NCI-H446 (cell line): ENCODE measurements around the gene AFAP1.
A peak's percentile ranks its signal among the peaks of the same experiment; 100 is the strongest.

ENCODE experiments used
- DNase-seq, 2 experiments: peaks; one replicate each; lab custom pipeline; 2025; lab: John Stamatoyannopoulos, UW

AFAP1 gene

DNA sequence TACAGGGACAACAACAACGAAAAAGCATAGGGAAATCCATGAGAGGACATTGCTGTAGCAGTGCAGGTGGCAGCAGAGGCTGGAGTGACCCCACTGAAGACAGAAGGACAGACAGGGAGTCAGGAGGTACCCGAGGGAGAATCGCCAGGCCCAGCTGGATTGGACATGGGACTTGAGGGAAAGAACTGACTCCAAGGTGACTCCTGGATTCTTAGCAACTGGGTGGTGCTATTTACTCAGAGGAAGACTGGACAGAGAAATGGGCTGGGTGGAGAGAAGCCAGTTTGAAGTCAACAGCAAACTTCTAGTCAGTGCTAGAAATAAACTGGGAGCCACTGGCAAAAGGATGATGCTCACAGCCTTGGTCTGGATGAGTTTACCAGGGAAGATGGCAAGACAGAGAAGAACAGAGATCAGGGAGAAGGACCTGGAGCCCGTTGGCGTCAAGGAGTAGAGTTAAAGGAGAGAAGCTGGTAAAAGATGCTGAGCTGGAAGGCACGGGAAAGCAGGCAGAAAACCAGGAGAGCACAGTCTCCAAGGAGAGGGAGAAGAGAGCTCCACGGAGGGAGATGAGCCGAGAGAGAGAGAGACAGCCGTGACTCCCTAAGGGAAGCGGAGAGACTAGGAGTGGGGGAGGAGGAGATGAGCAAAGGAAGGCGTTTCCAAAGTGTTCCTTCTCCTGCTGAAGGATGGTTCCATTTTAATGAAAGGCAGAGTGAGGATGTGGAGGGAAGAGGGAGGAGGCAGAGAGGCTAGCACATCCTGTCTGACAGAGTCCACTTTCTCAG, 119.4 kb downstream of the AFAP1 start:
- DNase-seq = no peak

DNA sequence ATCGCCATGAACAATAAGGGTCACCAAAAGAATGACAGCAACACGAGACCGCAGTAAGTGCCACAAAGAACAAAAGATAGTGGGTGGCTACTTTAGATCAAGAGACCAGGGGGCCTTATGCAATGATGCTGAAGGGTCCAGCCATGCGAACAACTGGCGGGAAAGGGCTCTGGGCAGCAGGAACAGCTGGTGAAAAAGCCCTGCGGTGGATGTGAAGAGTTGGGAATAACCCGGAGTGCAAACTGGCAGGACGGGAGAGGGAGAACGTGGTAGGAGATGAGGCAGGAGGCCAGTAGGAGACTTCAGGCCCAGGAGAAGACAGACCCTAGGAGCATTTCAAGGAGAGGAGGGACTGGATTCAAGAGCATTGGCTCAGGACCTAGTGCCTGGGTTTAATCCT, 120.2 kb downstream of the AFAP1 start:
- no peak for DNase-seq

DNA sequence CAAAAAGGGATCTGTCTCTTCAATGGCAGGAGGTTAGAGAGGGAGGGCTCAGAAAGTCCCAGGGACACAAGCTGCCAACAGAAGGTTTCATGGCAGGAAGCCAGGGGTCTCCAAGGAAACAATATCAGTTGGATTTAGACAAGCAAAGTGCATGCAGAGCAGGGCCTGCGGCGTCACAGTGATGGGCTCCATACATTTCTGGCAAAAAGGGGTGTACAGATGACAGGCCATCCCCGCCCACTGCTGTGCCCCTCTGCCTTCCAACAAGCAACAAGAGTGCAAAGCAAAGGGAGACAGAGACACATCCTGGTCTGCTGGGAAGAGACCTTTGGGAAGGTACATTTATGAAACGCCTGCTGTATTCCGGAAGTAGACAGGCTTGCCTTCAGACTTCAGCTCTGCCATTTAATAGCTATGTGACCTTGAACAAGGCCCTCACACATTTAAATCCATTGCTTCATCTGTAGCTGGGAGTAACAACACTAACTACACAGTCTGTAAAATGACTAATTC, 121.2 kb downstream of the AFAP1 start:
- peak; percentile 17 to 65 for DNase-seq

DNA sequence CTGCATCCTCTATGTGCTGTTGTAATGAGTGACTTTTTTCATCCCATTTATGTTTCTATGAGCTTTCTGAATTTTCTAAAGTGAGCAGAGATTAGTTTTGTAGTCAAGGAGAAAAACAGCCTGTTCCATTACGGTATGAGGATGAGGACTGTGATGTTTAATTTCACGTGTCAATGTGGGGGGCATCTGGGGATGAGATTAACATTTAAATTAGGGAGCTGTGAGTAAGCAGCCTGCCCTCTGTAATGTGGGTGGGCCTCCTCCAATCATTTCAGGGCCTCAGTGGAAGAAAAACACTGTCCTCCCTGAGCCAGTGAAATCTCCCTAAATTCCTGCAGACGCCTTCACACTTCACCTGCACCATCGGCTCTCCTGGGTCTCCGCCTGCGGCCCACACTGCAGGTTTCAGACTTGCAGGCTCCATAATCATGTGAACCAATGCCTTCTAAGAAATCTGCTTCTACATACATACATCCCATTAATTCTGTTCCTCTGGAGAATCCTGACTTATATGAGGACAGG, 121.7 kb downstream of the AFAP1 start:
- DNase-seq = no peak

DNA sequence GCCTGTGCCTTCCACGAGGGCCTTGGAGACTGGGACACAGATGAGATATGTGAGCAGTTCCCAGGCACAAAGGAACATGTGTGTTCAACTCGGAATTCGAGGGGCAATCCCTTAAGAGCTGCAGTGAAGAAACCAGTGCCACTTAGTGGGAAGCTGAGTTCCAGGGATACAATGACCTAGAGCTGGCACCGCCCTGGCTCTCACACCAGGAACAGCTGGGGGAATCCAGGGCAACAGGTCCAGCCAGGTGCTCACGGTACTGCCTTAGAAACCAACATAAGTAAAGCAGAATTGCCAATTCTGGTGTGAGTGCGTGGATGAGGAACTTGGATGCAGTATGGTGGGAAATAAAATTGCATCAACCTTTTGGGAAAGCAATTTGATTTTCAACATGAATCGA, 122.9 kb downstream of the AFAP1 start:
- DNase-seq = no peak

DNA sequence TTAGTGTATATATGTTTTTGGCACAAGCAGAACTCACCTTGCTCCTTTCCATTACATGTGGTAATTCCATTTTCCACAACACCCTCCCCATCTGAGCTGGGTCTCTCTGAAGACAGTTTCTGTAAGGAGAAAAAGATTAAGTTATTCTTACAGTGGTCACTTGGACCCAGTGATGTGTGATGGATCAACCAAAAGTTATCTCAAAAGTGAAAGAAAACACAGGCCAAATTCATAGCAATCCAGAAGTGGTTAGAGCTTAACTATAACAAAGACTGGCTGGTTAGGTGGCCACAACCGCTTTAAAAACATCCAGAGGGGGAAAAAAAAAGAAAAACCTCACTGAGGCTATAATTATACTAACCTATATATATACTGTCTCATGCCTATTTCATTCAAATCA, 123.7 kb downstream of the AFAP1 start:
- no peak for DNase-seq

DNA sequence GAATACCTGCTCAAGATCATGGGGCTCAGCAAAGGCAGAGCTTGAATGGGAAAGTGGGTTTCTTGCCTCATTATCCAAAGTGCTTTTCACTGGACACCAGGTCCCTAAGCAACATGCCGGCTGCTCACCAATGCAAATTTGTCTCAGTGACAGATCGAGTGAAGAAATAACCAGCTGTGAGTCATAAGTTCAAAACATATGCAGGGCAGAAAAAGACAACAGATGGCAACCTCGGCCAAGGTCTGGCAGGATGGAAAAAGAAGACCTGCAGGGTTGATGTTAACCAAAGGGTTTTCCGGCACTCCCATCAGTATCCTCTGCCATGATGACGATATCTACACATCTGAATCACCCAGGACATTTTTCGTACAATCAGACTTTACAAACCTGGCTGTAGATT, 124.1 kb downstream of the AFAP1 start:
- DNase-seq = peak in 1 of 2 experiments; percentile 49

DNA sequence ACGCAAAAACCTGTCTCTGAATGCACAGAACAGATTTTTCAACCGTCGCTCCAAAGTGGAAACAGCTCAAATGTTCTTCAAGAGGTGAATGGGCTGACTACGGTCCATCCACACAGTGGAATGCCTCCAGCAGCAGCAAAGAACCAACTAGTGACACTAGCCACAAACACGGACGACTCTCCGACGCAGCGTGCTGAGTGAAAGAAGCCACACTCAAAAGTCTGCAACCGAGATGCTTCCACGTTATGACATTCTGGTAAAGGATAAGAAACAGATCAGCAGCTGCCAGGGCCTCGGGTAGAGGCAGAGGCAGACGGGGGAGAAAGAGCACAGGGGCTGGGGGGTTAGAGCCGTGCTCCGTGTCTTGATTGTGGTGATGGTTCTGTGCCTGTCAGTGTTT, 125.2 kb downstream of the AFAP1 start:
- no peak for DNase-seq

DNA sequence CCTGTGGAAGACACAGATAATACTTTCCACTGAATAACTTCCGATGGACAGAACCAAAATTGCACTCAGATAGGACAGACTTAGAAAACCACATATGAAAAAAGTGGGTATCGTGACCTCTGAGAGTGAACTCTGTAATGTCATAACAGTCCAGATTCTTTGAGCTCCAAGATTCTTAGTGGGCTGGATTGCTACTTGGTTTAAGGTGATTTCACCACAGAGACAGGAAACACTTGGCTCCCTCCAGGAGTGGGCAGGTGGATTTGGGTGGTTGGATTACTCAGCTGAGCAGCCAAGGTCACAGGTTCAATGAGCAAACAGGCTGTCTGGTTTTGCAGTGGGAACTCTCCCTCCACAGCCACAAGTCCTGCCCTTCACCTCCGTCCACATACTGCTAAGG, 126.0 kb downstream of the AFAP1 start:
- no peak for DNase-seq

DNA sequence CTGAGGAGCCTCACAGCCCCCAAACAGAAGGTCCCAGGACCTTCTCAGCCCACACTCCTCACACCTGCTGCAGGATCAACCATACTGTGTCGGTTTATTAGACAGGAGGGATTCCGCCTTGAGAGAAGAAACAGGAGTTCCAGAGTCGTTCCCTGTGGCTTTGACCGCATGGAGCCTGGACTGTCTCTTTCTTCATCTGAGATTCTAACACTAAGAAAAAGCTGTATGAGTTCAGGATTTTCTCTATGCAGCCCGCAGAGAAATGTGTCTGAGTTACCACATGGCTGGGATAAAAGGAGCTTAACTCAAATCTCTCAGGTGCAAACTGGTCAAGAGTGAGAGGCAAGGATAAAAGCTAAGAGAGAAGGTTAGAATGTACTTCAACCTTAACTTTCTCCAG, 126.7 kb downstream of the AFAP1 start:
- no peak for DNase-seq

DNA sequence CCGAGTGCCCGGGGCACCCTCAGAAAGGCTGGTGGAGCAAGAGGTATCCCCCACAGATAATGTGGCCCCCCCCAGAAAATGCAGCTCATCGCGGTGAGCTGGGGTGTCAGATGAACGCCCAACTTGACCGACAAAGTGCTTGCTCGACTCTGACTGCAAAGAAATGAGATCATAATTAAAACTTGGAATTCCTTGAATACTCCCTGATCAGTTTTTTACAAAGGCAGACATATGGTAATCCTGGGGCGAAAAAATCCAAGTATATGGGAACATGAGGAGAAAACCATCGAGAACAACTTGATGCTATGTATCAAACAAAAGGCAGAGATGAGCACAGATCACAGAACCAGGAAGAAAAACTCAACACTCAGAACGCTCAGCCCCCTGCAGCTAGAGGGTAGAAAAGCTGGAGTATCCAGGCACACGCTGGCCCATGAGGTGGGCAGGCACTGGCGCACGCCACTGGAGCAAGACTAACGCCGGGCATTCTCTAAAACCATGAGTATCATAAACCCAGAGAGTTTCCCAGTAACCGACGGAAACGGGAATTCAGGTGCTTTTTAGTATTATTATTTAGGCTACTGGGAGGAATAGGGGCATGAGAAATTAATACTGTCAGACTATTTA, 127.3 kb downstream of the AFAP1 start:
- no peak for DNase-seq

DNA sequence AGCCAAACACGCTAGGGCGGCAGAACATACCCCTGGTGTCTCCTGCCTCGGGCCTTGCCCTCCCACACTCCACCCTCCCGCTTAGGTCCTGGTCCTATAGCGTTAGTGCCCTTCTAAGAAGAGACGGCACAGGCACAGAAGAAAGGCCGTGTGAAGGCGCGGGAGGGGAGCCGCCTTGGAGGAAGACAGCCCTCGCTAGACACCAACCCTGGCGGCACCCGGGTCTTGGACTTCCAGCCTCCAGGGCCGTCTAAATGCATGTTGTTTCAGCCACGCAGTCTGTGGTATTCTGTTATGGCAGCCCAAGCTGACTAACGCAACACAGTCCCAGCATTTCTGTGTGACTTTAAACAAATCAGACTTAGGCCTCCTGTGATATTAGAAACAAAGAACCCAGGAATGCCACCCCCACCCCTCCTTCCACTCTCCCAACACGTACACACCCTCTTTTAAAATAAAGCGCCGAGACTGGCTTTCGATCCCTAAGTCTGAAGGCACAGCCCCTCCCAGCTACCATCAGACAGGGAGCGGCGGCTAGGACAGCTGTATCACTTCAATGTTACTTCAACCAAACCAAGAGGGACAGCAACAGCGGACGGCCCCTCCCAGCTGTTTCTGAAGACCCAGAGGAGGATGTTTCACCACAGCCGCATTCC, 128.0 kb downstream of the AFAP1 start:
- no peak for DNase-seq

DNA sequence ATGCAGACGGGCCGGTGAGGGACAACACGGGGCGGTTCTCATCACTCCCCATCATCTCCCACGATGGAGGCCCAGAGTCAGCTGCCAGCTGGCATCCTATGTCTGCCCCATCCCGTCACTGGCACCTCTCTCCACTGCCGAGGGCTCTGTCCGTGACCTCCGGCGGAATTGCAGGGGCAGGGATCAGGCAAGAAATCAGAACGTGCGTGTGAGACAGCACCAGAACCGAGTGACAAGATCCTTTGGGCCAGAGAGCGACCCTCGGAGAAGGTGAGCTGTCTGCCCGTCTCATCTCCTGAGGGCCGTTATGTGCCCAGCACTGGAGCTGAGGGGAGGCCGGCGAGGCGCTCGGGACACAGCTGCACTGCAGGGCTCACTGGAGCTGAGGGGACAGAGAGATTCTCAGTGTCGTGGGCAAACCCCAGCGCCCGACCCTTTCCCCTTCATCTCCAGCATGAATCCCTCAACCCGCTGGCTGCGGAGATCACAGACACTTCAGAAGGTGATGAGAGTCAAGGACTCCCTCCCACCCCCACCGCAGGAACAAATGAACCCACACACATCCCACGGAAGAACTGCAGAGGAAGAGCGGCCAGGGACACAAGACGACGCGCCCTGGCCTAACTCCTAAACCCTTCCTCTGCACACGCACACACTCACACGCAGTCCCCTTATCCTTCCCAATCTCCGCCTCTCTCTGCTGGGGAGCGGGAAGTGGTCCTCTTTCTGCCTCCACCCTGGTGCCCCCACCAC, 128.7 kb downstream of the AFAP1 start:
- DNase-seq = no peak

DNA sequence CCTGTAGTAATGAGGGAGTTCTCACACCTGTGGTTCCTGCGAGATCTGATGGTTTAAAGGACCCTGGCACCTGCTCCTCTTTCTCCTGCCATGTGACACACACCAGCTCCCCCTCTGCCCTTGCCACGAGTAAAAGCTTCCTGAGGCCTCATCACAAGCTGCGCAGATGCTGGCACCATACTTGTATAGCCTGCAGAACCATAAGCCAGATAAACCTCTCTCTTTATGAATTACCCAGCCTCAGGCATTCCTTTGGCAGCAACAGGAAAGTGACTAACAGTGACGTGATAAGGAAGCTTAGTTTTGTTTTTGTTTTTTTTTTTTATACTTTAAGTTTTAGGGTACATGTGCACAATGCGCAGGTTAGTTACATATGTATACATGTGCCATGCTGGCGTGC, 130.9 kb downstream of the AFAP1 start:
- DNase-seq = no peak

DNA sequence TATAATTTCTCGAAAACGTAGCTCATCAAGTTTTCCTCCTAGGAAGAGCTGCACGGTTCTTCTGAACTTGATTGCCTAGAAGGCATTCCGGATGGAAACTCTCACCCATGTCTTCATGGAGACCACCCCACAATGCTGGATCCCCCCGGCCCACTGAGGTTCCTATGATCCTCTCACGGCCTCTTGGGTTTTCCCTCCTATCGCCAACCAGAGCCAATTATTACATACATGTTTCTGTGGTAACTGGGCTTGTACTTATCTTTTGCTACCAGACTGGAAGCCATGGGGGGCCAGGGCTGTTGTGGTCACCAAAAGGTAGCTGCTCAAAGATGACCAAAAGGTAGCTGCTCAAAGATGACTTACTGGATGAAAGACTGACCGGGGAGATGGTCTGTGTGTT, 131.5 kb downstream of the AFAP1 start:
- no peak for DNase-seq

DNA sequence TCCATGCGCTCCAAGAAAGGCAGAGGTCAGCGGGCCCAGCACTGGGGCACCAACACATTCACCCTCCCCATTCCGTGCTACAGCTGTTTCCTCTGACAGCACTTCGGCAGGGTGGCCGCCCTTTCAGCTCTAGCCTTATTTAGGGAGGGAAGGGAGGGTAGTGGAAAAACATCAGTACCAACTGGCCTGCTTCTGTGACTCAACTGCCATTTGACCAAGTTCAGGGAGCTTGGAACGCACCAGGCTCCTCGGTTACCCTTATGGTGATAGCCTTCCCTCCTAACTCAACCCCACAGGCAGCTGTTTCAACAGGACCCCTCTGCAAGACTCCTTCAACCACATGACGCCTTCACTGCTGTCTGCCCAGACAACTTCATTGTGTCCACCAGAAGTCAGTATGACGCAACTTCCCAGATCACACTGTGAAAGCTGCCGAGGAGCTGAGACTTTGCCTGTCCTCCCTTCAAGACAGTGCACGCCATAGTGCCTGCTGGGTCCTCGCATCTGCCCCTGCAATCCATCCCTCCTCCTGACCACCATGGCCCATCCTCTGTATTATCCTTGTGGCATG, 132.2 kb downstream of the AFAP1 start:
- DNase-seq = no peak

DNA sequence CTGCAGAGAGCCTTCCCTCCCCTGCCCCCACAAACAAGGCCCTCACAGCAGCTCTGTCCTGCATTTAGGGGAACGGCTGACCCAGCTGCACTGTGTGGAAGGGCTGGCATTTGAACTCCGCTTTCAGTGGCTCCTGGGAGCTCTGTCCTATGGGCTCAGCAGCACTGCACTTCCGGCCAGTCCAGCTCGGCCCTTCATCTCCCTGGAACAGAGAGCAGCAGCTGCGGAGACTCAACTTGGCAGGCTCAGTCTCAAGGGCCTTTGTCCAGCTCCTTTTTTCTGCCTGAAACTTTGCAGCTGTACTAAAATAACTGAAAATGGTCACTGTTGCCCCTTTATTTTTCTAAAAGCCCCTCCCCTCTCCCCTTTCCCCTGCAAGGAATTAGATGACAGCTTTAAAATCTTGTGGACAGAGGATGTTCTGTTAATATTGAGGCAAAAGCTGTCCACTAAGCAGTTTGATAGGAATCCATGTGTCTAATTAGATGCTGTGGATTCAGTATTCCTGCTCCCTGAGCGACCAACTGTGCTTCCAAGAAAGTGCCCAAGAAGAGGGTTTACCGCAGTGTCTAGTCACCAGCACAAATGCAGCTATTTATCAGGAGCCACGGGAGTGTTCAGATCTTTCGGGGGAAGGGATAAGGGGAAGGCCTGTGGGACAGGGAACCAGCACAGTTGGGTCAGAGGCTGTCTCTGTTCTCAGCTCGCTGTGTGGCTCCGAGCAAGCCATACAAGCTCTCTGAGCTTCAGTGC, 133.1 kb downstream of the AFAP1 start:
- no peak for DNase-seq

DNA sequence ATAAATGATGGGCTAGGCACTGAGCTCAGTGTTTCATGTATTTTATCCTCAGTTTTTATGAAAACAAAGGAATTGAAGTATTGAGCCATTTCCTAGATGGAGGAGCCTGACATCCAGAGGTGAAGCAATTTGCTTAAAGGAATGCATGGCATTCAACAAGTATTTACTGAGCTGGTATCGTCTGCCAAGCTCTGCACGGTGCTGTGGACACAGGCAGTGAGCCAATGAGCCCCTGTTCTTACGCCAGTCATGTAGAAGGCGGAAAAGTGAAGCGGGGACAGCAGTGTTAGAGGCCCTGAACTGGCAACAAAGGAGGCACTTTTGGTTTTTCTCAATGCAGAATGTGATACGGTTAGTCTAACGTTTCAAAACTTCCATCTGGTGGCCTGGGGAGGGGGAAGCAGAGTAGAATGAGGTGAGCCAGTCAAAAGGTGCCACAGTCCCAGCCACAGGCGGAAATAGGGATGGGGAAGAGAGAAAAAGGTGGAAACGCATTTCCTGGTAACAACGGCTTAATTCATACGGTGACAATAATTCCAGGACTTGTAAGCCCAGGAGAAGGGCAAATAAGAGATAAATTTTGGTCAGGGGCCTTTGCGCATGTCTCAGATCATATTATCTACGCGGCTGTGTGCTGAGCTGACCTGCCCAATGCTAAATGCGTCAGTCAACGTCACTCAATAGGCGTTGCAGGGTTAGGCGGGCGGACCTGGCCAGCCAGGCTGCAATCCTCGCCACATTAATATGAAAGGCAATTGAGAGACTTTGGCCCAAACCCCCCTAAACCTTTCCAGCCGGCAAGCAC, 133.9 kb downstream of the AFAP1 start:
- peak in 1 of 2 experiments; percentile 37 for DNase-seq

DNA sequence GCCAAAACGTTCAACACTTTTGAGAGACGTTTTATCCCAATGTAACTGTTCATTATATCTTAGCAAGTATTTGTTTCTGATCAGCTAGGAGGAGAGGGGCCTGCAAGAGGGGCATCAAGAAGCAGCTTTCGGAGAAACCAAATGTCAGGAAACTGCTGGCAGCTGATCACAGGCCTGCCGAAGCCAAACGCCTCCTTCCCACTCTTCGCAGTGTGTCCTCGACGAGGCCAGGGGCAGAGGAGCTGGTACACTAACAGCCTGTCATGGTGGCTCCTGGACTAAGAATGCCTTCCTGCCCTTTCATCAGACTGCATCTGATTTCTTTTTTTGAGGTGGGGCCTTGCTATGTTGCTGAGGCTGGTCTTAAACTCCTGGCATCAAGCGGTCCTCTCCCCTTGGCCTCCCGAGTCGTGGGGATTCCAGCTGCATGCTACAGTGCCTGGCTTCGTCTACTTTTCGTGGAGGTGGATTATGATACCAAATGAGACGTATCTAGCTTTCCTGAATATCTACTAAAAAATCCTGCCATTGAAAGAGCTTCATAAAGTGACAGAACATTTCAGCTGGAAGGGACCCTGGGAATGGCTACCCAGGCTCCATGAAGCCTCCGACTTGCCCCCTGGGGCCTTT, 134.8 kb downstream of the AFAP1 start:
- no peak for DNase-seq
